ENCODE measurements around the gene TJP1. TPM values are rescaled to one million over a fixed set of nuclear protein-coding genes. Genes with fewer than 3 reads are reported as not detected.

TJP1 gene
- total and polyA plus RNA-seq, 12 donors: 15.0 to 68.3 (median 50.1) TPM

DNA sequence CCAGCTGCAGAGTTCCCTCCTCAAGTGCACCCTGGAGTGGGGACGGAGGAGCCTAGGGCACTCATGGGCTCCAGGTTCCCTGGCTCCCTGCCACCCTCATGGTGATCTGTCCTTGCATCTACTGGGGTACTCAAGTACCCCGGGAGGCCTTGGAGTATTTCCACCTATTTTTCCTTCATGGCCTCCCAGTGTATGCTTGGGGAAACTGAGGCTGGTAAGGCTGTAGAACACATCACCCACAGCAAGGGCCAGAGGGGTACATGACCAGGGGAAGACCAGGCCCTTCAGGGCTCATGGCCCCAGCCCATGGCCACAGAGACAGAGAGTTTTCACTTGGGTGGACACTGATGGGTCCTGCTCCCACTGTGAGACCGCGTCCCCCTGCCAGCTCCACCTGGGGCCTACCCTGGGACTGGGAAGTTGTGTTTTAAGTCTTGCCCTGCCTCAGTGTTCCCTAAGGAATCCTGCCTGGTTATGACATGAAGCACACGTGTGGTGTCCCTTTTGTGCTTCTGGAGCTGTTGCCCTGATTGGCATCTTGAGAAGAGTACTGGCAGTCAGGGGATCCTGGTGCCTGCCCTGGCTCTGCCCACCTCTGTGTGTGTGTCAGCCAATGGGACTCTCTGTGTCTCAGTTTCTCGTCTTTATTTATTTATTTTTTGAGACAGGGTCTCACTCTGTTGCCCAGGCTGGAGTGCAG is 132.8 kb downstream of the TJP1 start:
- peaks cover 0 to 2% of the 10 kb centered on the region in 2 donors for H3K36me3 ChIP-seq (replicated peaks in 1 of 2)
- no peak overlapping the region for H3K27ac ChIP-seq
- WGBS, 4 donors: 72 to 92% (median 90%) methylated on average over 3 to 6 of the region's 6 CpGs
- H3K4me1 ChIP-seq (replicated peaks in 1 of 2): no peaks in the 10 kb centered on the region
- no peaks in the 10 kb centered on the region for H3K9me3 ChIP-seq (replicated peaks in 1 of 3)
- no peaks in the 10 kb centered on the region for H3K27me3 ChIP-seq
- intact Hi-C loops (cut with DNase I): no loop called here
- TF ChIP-seq, protein P1, sequence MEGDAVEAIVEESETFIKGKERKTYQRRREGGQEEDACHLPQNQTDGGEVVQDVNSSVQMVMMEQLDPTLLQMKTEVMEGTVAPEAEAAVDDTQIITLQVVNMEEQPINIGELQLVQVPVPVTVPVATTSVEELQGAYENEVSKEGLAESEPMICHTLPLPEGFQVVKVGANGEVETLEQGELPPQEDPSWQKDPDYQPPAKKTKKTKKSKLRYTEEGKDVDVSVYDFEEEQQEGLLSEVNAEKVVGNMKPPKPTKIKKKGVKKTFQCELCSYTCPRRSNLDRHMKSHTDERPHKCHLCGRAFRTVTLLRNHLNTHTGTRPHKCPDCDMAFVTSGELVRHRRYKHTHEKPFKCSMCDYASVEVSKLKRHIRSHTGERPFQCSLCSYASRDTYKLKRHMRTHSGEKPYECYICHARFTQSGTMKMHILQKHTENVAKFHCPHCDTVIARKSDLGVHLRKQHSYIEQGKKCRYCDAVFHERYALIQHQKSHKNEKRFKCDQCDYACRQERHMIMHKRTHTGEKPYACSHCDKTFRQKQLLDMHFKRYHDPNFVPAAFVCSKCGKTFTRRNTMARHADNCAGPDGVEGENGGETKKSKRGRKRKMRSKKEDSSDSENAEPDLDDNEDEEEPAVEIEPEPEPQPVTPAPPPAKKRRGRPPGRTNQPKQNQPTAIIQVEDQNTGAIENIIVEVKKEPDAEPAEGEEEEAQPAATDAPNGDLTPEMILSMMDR (IDR thresholded peaks at IDR 0.05): no peak
- TF ChIP-seq POLR2A (IDR thresholded peaks at IDR 0.05): no peak
- no peak overlapping the region for H3K4me3 ChIP-seq
- no peak for DNase-seq

GRCh38 chr15:29688506-29689286 is 133.6 kb downstream of the TJP1 start:
- H3K4me1 ChIP-seq (replicated peaks in 1 of 2): no peaks in the 10 kb centered on the region
- TF ChIP-seq POLR2A (IDR thresholded peaks at IDR 0.05): no peak
- TF ChIP-seq, protein P1 (IDR thresholded peaks at IDR 0.05): no peak
- H3K4me3 ChIP-seq: no peak overlapping the region
- WGBS, 4 donors: 74 to 89% (median 83%) methylated on average over 16 to 26 of the region's 26 CpGs
- no peaks in the 10 kb centered on the region for H3K36me3 ChIP-seq (replicated peaks in 1 of 2)
- no peak for DNase-seq
- H3K27ac ChIP-seq: no peak overlapping the region
- H3K27me3 ChIP-seq: no peaks in the 10 kb centered on the region
- H3K9me3 ChIP-seq (replicated peaks in 1 of 3): no peaks in the 10 kb centered on the region
- intact Hi-C loops (cut with DNase I): no loop called here

DNA sequence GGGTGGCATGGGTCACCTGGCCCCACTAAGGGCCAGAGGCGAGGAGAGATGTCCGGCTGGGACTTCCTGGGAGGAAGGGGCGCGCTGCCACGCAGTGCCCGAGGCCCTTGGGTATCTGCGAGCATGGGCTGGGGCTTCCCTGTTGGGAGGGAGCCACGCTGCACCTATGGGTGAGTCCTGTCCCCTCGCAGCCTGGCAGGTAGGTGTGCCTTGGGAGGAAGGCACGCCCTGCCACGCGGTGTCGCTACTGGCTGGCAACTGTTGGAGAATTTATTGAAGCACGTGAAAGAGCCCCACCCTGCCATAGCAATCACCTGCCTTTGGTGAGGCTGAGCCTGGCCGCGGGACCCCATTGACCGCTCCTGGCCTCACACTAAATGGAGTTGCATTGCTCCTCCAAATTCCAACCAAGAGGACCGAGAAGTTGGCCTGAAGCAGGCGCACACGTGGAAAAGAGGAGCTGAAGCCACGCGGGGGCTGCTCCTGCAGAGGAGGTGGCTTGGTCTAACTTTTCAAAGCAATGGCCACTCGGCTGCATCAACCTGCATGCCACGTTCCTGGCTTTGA is 134.2 kb downstream of the TJP1 start:
- intact Hi-C loops (cut with DNase I): no loop called here
- no peaks in the 10 kb centered on the region for H3K9me3 ChIP-seq (replicated peaks in 1 of 3)
- no peak for DNase-seq
- H3K27me3 ChIP-seq: no peaks in the 10 kb centered on the region
- TF ChIP-seq, protein P1 (IDR thresholded peaks at IDR 0.05): no peak
- no peak for TF ChIP-seq POLR2A (IDR thresholded peaks at IDR 0.05)
- H3K36me3 ChIP-seq (replicated peaks in 1 of 2): no peaks in the 10 kb centered on the region
- 82 to 90% (median 84%) methylated on average over 14 to 24 of the region's 24 CpGs for WGBS, 4 donors
- H3K27ac ChIP-seq: no peak overlapping the region
- no peak overlapping the region for H3K4me3 ChIP-seq
- no peaks in the 10 kb centered on the region for H3K4me1 ChIP-seq (replicated peaks in 1 of 2)

- Histone ChIP-seq H3K4me1 (replicated peaks in 1 of 2) (no peaks in the 10 kb centered on the region), H3K4me3 (no peak overlapping the region), H3K9me3 (replicated peaks in 1 of 3) (no peaks in the 10 kb centered on the region), H3K36me3 (replicated peaks in 1 of 2) (no peaks in the 10 kb centered on the region), H3K27me3 (no peaks in the 10 kb centered on the region), H3K27ac (no peak overlapping the region)
- DNase-seq: no peak
- 80 to 86% (median 83%) methylated on average over 11 to 15 of the region's 15 CpGs for WGBS, 4 donors
- intact Hi-C loops (cut with DNase I): no loop called here
- TF ChIP-seq, protein P1 (IDR thresholded peaks at IDR 0.05): no peak
- no peak for TF ChIP-seq POLR2A (IDR thresholded peaks at IDR 0.05)
Measured at GRCh38 chr15:29687204-29687815, 135.0 kb downstream of the TJP1 start.
